K562 (cell line): ENCODE measurements around the gene ADSS2. TPM values are rescaled to one million over a fixed set of nuclear protein-coding genes. Genes with fewer than 3 reads are reported as not detected.

Experiments
- GTF2A2 ChIP-seq: IDR thresholded peaks from 2 replicates; pipeline ENCODE4 v1.6.1; 2016; ENCODE audit warnings: mild to moderate bottlenecking, missing genetic modification characterization, missing compliant biosample characterization
- HNRNPH1 ChIP-seq: fragments of 200-400 bp; formaldehyde crosslinking; optimal IDR thresholded peaks from 2 replicates; pipeline ENCODE3; 2017; ENCODE audit warnings: low read depth, mild to moderate bottlenecking, low read length, moderate library complexity
- JUNB ChIP-seq: fragments of 450-650 bp; formaldehyde crosslinking; conservative IDR thresholded peaks from 2 replicates; pipeline ENCODE4 v1.4.0; 2020; ENCODE audit warnings: mild to moderate bottlenecking
- NFATC3 ChIP-seq: fragments of 450-650 bp; IDR thresholded peaks from 2 replicates; pipeline ENCODE4 v1.6.1; 2017; ENCODE audit warnings: mild to moderate bottlenecking
- NR4A1 ChIP-seq, 2 experiments: fragments of 250-450 bp in 1 of 2; fragments of 450-650 bp in 1 of 2; sonication (Bioruptor Pico) in 1 of 2; IDR thresholded peaks; 2 replicates each; pipeline versions ENCODE4 v1.4.0 to v1.6.1; 2016 to 2020; ENCODE audit warnings: mild to moderate bottlenecking in 2 of 2, missing compliant biosample characterization in 1 of 2, missing genetic modification characterization in 1 of 2, moderate library complexity in 1 of 2
- POLR2G ChIP-seq: fragments of 200-400 bp; formaldehyde crosslinking; IDR thresholded peaks from 2 replicates; pipeline ENCODE4 v1.6.1; 2017; ENCODE audit warnings: low read depth, mild to moderate bottlenecking, antibody characterized with exemption, low read length, moderate library complexity
- POLR3G ChIP-seq: IDR thresholded peaks from 2 replicates; pipeline ENCODE4 v1.6.1; 2011; ENCODE audit not compliant: insufficient read length, insufficient replicate concordance; ENCODE audit errors: extremely low read depth
- SMARCB1 ChIP-seq: IDR thresholded peaks from 2 replicates; pipeline ENCODE4 v1.6.1; 2011; ENCODE audit warnings: improper control_type of control experiment, low read depth; ENCODE audit not compliant: insufficient read length
- SRSF7 ChIP-seq: fragments of 200-400 bp; formaldehyde crosslinking; optimal IDR thresholded peaks from 2 replicates; pipeline ENCODE3; 2017; ENCODE audit warnings: mild to moderate bottlenecking, low read depth, low read length
- TEAD4 ChIP-seq, 2 experiments: sonication (generic) in 1 of 2; formaldehyde crosslinking in 1 of 2; IDR thresholded peaks; 2 replicates each; pipeline versions ENCODE4 v1.6.1 to v1.8.0; 2012 to 2022; ENCODE audit warnings: borderline replicate concordance in 1 of 2, inconsistent platforms in 1 of 2, low read length in 1 of 2, mild to moderate bottlenecking in 1 of 2, missing genetic modification reagents in 1 of 2
- U2AF1 ChIP-seq: fragments of 200-400 bp; formaldehyde crosslinking; optimal IDR thresholded peaks from 2 replicates; pipeline ENCODE3; 2017; ENCODE audit warnings: mild to moderate bottlenecking, low read depth, low read length, moderate library complexity
- ZNF263 ChIP-seq: sonication (generic); formaldehyde crosslinking; IDR thresholded peaks from 2 replicates; pipeline ENCODE4 v1.8.0; 2022; ENCODE audit warnings: mild to moderate bottlenecking, missing genetic modification reagents, borderline replicate concordance
- ZNF431 ChIP-seq: sonication (generic); formaldehyde crosslinking; IDR thresholded peaks from 2 replicates; pipeline ENCODE4 v1.8.0; 2022; ENCODE audit warnings: mild to moderate bottlenecking, missing genetic modification reagents
- ZNF707 ChIP-seq: fragments of 250-450 bp; sonication (Bioruptor Pico); conservative IDR thresholded peaks from 2 replicates; pipeline ENCODE4 v1.8.0; 2022; ENCODE audit warnings: inconsistent platforms, mild to moderate bottlenecking, moderate library complexity
- polyA plus RNA-seq, 8 experiments: library from polyadenylated mRNA; depleted of rRNA in 4 of 8; stranded (reverse) in 5 of 8; unstranded in 3 of 8; fragments of >200 nt; fragmentation: Nextera tagmentation in 2 of 8; fragmentation: Illumina TruSeq in 1 of 8; extraction: Ambion mirVana in 2 of 8; extraction: Trizol in 1 of 8; gene quantifications; 2 replicates each; pipeline versions ENCODE4 v1.2.1 to v1.2.3, GENCODE V29; 2011 to 2014; ENCODE audit warnings: inconsistent platforms in 1 of 8, missing spikeins in 1 of 8
- total RNA-seq, 7 experiments: library from RNA; depleted of rRNA in 6 of 7; stranded (reverse); fragments of >200 nt in 6 of 7; fragmentation: Illumina TruSeq in 2 of 7; extraction: Trizol in 2 of 7; gene quantifications; 2 replicates each; pipeline versions ENCODE4 v1.2.1 to v1.2.3, GENCODE V29; 2011 to 2021; ENCODE audit warnings: low replicate concordance in 1 of 7
- TF ChIP-seq, protein P1 (sequence below): sonication (generic); formaldehyde crosslinking; IDR thresholded peaks from 2 replicates; pipeline ENCODE4 v1.8.0; 2022; ENCODE audit warnings: mild to moderate bottlenecking, missing genetic modification reagents
- TF ChIP-seq, protein P2 (sequence below): fragments of 450-650 bp; formaldehyde crosslinking; IDR thresholded peaks from 2 replicates; pipeline ENCODE4 v1.4.0; 2022; ENCODE audit warnings: mild to moderate bottlenecking, moderate library complexity

ADSS2 gene
- total and polyA plus RNA-seq, 9 of the 15 experiments (the other 6 are each of a cell fraction or from before 2014, with no cell fraction given) = 8.8 to 63.8 (median 59.4) TPM

DNA sequence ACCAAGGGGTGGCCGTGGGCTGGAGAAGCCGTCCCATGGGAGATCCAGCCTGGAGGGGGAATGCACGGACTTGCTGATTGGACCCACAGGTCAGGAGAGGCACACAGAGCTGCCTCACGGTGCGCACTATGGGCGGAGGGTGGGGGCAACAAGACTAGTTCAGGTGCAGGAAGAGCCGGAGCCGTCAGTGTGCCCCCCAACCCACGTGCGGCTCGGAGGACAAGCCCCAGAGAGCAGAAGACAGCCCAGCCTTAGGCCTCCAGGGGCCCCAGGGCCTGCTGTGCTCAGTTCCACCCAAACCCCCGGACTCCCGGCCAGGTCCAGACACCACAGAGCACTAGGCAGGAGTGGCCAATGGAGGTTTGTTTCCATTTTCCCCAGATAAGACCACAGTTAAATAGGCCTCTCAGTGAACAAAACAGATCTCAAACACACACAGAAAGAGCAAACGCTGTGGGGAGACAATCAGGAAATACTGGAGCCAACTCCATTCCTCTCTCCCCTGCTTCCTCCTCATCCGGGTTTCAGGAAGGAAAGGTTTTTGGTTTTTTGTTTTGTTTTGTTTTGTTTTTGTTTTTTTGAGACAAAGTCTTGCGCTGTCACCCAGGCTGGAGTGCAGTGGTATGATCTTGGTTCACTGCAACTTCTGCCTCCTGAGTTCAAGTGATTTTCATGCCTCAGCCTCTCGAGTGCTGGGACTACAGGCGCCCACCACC is 84.2 kb downstream of the ADSS2 start (continued):
- TF ChIP-seq, protein P1, sequence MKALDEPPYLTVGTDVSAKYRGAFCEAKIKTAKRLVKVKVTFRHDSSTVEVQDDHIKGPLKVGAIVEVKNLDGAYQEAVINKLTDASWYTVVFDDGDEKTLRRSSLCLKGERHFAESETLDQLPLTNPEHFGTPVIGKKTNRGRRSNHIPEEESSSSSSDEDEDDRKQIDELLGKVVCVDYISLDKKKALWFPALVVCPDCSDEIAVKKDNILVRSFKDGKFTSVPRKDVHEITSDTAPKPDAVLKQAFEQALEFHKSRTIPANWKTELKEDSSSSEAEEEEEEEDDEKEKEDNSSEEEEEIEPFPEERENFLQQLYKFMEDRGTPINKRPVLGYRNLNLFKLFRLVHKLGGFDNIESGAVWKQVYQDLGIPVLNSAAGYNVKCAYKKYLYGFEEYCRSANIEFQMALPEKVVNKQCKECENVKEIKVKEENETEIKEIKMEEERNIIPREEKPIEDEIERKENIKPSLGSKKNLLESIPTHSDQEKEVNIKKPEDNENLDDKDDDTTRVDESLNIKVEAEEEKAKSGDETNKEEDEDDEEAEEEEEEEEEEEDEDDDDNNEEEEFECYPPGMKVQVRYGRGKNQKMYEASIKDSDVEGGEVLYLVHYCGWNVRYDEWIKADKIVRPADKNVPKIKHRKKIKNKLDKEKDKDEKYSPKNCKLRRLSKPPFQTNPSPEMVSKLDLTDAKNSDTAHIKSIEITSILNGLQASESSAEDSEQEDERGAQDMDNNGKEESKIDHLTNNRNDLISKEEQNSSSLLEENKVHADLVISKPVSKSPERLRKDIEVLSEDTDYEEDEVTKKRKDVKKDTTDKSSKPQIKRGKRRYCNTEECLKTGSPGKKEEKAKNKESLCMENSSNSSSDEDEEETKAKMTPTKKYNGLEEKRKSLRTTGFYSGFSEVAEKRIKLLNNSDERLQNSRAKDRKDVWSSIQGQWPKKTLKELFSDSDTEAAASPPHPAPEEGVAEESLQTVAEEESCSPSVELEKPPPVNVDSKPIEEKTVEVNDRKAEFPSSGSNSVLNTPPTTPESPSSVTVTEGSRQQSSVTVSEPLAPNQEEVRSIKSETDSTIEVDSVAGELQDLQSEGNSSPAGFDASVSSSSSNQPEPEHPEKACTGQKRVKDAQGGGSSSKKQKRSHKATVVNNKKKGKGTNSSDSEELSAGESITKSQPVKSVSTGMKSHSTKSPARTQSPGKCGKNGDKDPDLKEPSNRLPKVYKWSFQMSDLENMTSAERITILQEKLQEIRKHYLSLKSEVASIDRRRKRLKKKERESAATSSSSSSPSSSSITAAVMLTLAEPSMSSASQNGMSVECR (CRISPR knock-in tag) = no peak
- TF ChIP-seq U2AF1 (no peak), ZNF707 (CRISPR knock-in tag) (0 out of 2 replicates have a peak, but pooled peaks have one; percentile 19), NR4A1 (CRISPR knock-in tag; IDR thresholded peaks at IDR 0.05) (no peak), NR4A1 (tag; IDR thresholded peaks at IDR 0.05) (peak; percentile 80), HNRNPH1 (no peak), GTF2A2 (peak; percentile 71), POLR3G (no peak), ZNF263 (no peak), POLR2G (peak; percentile 80), TEAD4 (IDR thresholded peaks at IDR 0.05; ENCODE audit: low read length) (no peak), TEAD4 (CRISPR knock-in tag; IDR thresholded peaks at IDR 0.05; ENCODE audit: borderline replicate concordance) (no peak), ZNF431 (CRISPR knock-in tag) (no peak), SMARCB1 (no peak), SRSF7 (no peak), JUNB (0 out of 2 replicates have a peak, but pooled peaks have one; percentile 6), NFATC3 (no peak)
- TF ChIP-seq, protein P2, sequence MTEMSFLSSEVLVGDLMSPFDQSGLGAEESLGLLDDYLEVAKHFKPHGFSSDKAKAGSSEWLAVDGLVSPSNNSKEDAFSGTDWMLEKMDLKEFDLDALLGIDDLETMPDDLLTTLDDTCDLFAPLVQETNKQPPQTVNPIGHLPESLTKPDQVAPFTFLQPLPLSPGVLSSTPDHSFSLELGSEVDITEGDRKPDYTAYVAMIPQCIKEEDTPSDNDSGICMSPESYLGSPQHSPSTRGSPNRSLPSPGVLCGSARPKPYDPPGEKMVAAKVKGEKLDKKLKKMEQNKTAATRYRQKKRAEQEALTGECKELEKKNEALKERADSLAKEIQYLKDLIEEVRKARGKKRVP = 0 out of 2 replicates have a peak, but pooled peaks have one; percentile 3
